HG02840 (cell line): ENCODE data around the gene MARCHF10.

Experiments
- ATAC-seq: cut with Tn5 transposase; IDR thresholded peaks from one replicate; pipeline ENCODE4 v1.9.1; 2021; ENCODE audit warnings: mild to moderate bottlenecking, moderate library complexity, moderate number of reproducible peaks; ENCODE audit not compliant: unreplicated experiment, low FRiP score

MARCHF10 gene

GRCh38 chr17:62822080-62822904 is 14.2 kb upstream of the MARCHF10 start:
- ATAC-seq, result no peak

GRCh38 chr17:62821189-62822079 is 13.3 kb upstream of the MARCHF10 start:
- no peak for ATAC-seq

- no peak for ATAC-seq
Measured at GRCh38 chr17:62819511-62820221, 11.6 kb upstream of the MARCHF10 start.

- ATAC-seq, result no peak
Measured at GRCh38 chr17:62818526-62818925, 10.4 kb upstream of the MARCHF10 start.

GRCh38 chr17:62816282-62816839 is 8.2 kb upstream of the MARCHF10 start:
- ATAC-seq, result no peak

- no peak for ATAC-seq
Measured at GRCh38 chr17:62809656-62810055, 1.5 kb upstream of the MARCHF10 start.

GRCh38 chr17:62808576-62808970 is 459 bp upstream of the MARCHF10 start:
- no peak for ATAC-seq

GRCh38 chr17:62805234-62805633 is 2.9 kb downstream of the MARCHF10 start:
- ATAC-seq, result no peak

GRCh38 chr17:62804822-62805221 is 3.3 kb downstream of the MARCHF10 start:
- ATAC-seq, result no peak

- no peak for ATAC-seq
Measured at GRCh38 chr17:62804025-62804424, 4.1 kb downstream of the MARCHF10 start.

GRCh38 chr17:62802561-62803205 is 5.4 kb downstream of the MARCHF10 start:
- ATAC-seq, result no peak

- no peak for ATAC-seq
Measured at GRCh38 chr17:62801553-62802114, 6.5 kb downstream of the MARCHF10 start.

GRCh38 chr17:62800585-62800984 is 7.5 kb downstream of the MARCHF10 start:
- ATAC-seq, result no peak

GRCh38 chr17:62797959-62798358 is 10.2 kb downstream of the MARCHF10 start:
- no peak for ATAC-seq

- ATAC-seq, result no peak
Measured at GRCh38 chr17:62796291-62796690, 11.8 kb downstream of the MARCHF10 start.

- ATAC-seq, result no peak
Measured at GRCh38 chr17:62794666-62794971, 13.5 kb downstream of the MARCHF10 start.

GRCh38 chr17:62793919-62794665 is 14.0 kb downstream of the MARCHF10 start:
- no peak for ATAC-seq

GRCh38 chr17:62792447-62792800 is 15.7 kb downstream of the MARCHF10 start:
- ATAC-seq, result no peak

GRCh38 chr17:62791767-62792446 is 16.2 kb downstream of the MARCHF10 start:
- ATAC-seq, result no peak
